IMR-90 (cell line): ENCODE results near the gene GRM8. TPM values are rescaled to one million over a fixed set of nuclear protein-coding genes. Genes with fewer than 3 reads are reported as not detected.

ENCODE experiments used
- ATAC-seq: fragments of 200-7000 bp; cut with Tn5 transposase; 2 replicates; pipeline ENCODE4 v1.9.1; 2020; ENCODE audit warnings: low read depth, mild to moderate bottlenecking, moderate library complexity
- BruUV-seq: library from RNA; stranded (reverse); fragments of 400-500 nt; replicated peaks from 2 replicates; lab custom pipeline; 2021; lab: Mats Ljungman, UMichigan
- CTCF ChIA-PET: fragments of 300-600 bp; formaldehyde crosslinking; extraction: SDS; loops from one replicate; lab custom pipeline; 2021; ENCODE audit warnings: antibody characterized with exemption; lab: Yijun Ruan, JAX
- POLR2A ChIA-PET: fragments of 300-600 bp; sonication (Branson Sonifier 250); formaldehyde crosslinking; loops from one replicate; lab custom pipeline; 2022; ENCODE audit warnings: antibody characterized with exemption; ENCODE audit not compliant: unreplicated experiment; lab: Charles Lee
- DNase-seq: peaks from one replicate; pipeline ENCODE4 v3.0.0; 2013
- H2AFZ ChIP-seq: replicated peaks from 2 replicates; pipeline ENCODE3; 2013; ENCODE audit warnings: low read length, mild to moderate bottlenecking; ENCODE audit not compliant: poor library complexity
- H2AK5ac ChIP-seq: 2 replicates; pipeline ENCODE4 v1.6.1; 2013; ENCODE audit warnings: low read depth, low read length, inconsistent platforms
- H2AK9ac ChIP-seq: replicated peaks from 2 replicates; pipeline ENCODE3; 2013; ENCODE audit warnings: mild to moderate bottlenecking, low read depth, low read length, moderate library complexity; ENCODE audit not compliant: poor library complexity
- H2BK120ac ChIP-seq: 2 replicates; pipeline ENCODE4 v1.6.1; 2013; ENCODE audit warnings: low read depth, low read length, inconsistent platforms
- H2BK15ac ChIP-seq: 3 replicates; pipeline ENCODE4 v1.6.1; 2013; ENCODE audit warnings: low read depth, low read length, inconsistent platforms
- H2BK20ac ChIP-seq: 2 replicates; pipeline ENCODE4 v1.6.1; 2013; ENCODE audit warnings: low read depth, mild to moderate bottlenecking, inconsistent platforms, low read length, moderate library complexity
- H2BK5ac ChIP-seq: 2 replicates; pipeline ENCODE4 v1.6.1; 2013; ENCODE audit warnings: mild to moderate bottlenecking, low read depth, low read length, inconsistent platforms; ENCODE audit not compliant: poor library complexity, severe bottlenecking
- H3K14ac ChIP-seq: replicated peaks from 2 replicates; pipeline ENCODE4 v1.6.1; 2013; ENCODE audit warnings: low read depth, low read length, inconsistent platforms
- H3K18ac ChIP-seq: 2 replicates; pipeline ENCODE4 v1.6.1; 2013; ENCODE audit warnings: low read depth, low read length, control low read depth
- H3K23ac ChIP-seq: 2 replicates; pipeline ENCODE4 v1.6.1; 2013; ENCODE audit warnings: low read depth, low read length, inconsistent platforms
- H3K27ac ChIP-seq: 2 replicates; pipeline ENCODE4 v1.5.1; 2013; ENCODE audit warnings: mild to moderate bottlenecking, control low read depth, low read length; ENCODE audit not compliant: insufficient read depth
- H3K27me3 ChIP-seq: 2 replicates; pipeline ENCODE4 v1.6.1; 2013; ENCODE audit warnings: low read length; ENCODE audit not compliant: control insufficient read depth, insufficient read depth
- H3K36me3 ChIP-seq: 2 replicates; pipeline ENCODE4 v1.6.1; 2013; ENCODE audit warnings: low read length, mixed read lengths; ENCODE audit not compliant: control insufficient read depth, insufficient read depth
- H3K4ac ChIP-seq: 2 replicates; pipeline ENCODE4 v1.6.1; 2013; ENCODE audit warnings: low read depth, low read length, inconsistent platforms
- H3K4me1 ChIP-seq: 2 replicates; pipeline ENCODE4 v1.6.1; 2013; ENCODE audit warnings: low read length, mixed read lengths; ENCODE audit not compliant: control insufficient read depth, insufficient read depth
- H3K4me2 ChIP-seq: 2 replicates; pipeline ENCODE4 v1.6.1; 2013; ENCODE audit warnings: low read depth, mild to moderate bottlenecking, control low read depth, low read length, moderate library complexity
- H3K4me3 ChIP-seq: 2 replicates; pipeline ENCODE4 v1.5.1; 2013; ENCODE audit warnings: low read depth, mild to moderate bottlenecking, control low read depth, low read length, moderate library complexity; ENCODE audit not compliant: insufficient read depth
- H3K56ac ChIP-seq: 2 replicates; pipeline ENCODE4 v1.6.1; 2013; ENCODE audit warnings: low read length, inconsistent platforms; ENCODE audit not compliant: insufficient read depth; ENCODE audit errors: extremely low read depth
- H3K79me1 ChIP-seq, 2 experiments: 2 replicates each; pipeline ENCODE4 v1.6.1; 2013; ENCODE audit warnings: low read length in 2 of 2, inconsistent platforms in 1 of 2, low read depth in 1 of 2
- H3K9ac ChIP-seq: 2 replicates; pipeline ENCODE4 v1.6.1; 2013; ENCODE audit warnings: low read depth, low read length, control low read depth
- H3K9me1 ChIP-seq: 2 replicates; pipeline ENCODE4 v1.6.1; 2013; ENCODE audit warnings: low read length, inconsistent platforms; ENCODE audit not compliant: insufficient read depth
- H3K9me3 ChIP-seq: 2 replicates; pipeline ENCODE4 v1.6.1; 2013; ENCODE audit warnings: low read length; ENCODE audit not compliant: control insufficient read depth, insufficient read depth
- H4K20me1 ChIP-seq: 2 replicates; pipeline ENCODE4 v1.6.1; 2013; ENCODE audit warnings: low read length, inconsistent platforms; ENCODE audit not compliant: insufficient read depth
- H4K5ac ChIP-seq: 2 replicates; pipeline ENCODE4 v1.6.1; 2013; ENCODE audit warnings: mild to moderate bottlenecking, low read depth, low read length, control low read depth
- H4K8ac ChIP-seq, 2 experiments: 2 replicates each; pipeline ENCODE4 v1.6.1; 2013; ENCODE audit warnings: low read depth in 2 of 2, low read length in 2 of 2, control low read depth in 1 of 2, inconsistent platforms in 1 of 2
- H4K91ac ChIP-seq: 2 replicates; pipeline ENCODE4 v1.6.1; 2013; ENCODE audit warnings: low read depth, low read length, inconsistent platforms; ENCODE audit not compliant: insufficient read depth
- BHLHE40 ChIP-seq: fragments of 150-350 bp; IDR thresholded peaks from 2 replicates; pipeline ENCODE4 v1.6.1; 2016; ENCODE audit warnings: mild to moderate bottlenecking, low read depth, low read length
- CEBPB ChIP-seq: IDR thresholded peaks from 2 replicates; pipeline ENCODE4 v1.6.1; 2012; ENCODE audit warnings: low read depth, low read length, improper control_type of control experiment
- CHD1 ChIP-seq: IDR thresholded peaks from 2 replicates; pipeline ENCODE4 v1.6.1; 2012; ENCODE audit warnings: low read depth, low read length, improper control_type of control experiment
- CTCF ChIP-seq: conservative IDR thresholded peaks from 2 replicates; pipeline ENCODE4 v1.5.1; 2012; ENCODE audit warnings: mild to moderate bottlenecking, low read depth, low read length, improper control_type of control experiment
- ELK1 ChIP-seq: fragments of 150-350 bp; IDR thresholded peaks from 2 replicates; pipeline ENCODE4 v1.6.1; 2016; ENCODE audit warnings: low read depth, mild to moderate bottlenecking, low read length, moderate library complexity, borderline replicate concordance
- FOS ChIP-seq: fragments of 150-350 bp; IDR thresholded peaks from 2 replicates; pipeline ENCODE4 v1.6.1; 2016; ENCODE audit warnings: low read depth, low read length
- MAFK ChIP-seq: IDR thresholded peaks from 2 replicates; pipeline ENCODE4 v1.6.1; 2012; ENCODE audit warnings: low read depth, low read length, improper control_type of control experiment
- MAZ ChIP-seq: IDR thresholded peaks from 2 replicates; pipeline ENCODE4 v1.6.1; 2012; ENCODE audit warnings: low read depth, mild to moderate bottlenecking, low read length, improper control_type of control experiment, moderate library complexity, borderline replicate concordance
- MXI1 ChIP-seq: IDR thresholded peaks from 2 replicates; pipeline ENCODE4 v1.6.1; 2012; ENCODE audit warnings: low read depth, mild to moderate bottlenecking, low read length, moderate library complexity, borderline replicate concordance
- POLR2A ChIP-seq: IDR thresholded peaks from 2 replicates; pipeline ENCODE4 v1.6.1; 2012; ENCODE audit warnings: mild to moderate bottlenecking, low read depth, low read length
- RAD21 ChIP-seq: IDR thresholded peaks from 2 replicates; pipeline ENCODE4 v1.6.1; 2012; ENCODE audit warnings: low read length, improper control_type of control experiment
- RCOR1 ChIP-seq: IDR thresholded peaks from 2 replicates; pipeline ENCODE4 v1.6.1; 2012; ENCODE audit warnings: mild to moderate bottlenecking, low read length, improper control_type of control experiment; ENCODE audit not compliant: insufficient replicate concordance
- SMC3 ChIP-seq: fragments of 150-350 bp; IDR thresholded peaks from 2 replicates; pipeline ENCODE4 v1.6.1; 2016; ENCODE audit warnings: low read depth, mild to moderate bottlenecking, antibody characterized with exemption, low read length, moderate library complexity
- USF2 ChIP-seq: fragments of 150-350 bp; IDR thresholded peaks from 2 replicates; pipeline ENCODE4 v1.6.1; 2017; ENCODE audit warnings: mild to moderate bottlenecking, antibody characterized with exemption, low read length, low read depth
- WGBS, 2 experiments: methylation state at CpG; one replicate each; pipeline versions ENCODE4 v1.1.5 to v1.1.7; 2013; ENCODE audit warnings: missing lambda C conversion rate in 2 of 2; ENCODE audit not compliant: insufficient read length in 1 of 2; ENCODE audit errors: extremely low coverage in 2 of 2; 5-methylcytosine and 5-hydroxymethylcytosine counted together
- dilution Hi-C: fragments of 300-500 bp; cut with HindIII; formaldehyde crosslinking; loops from one replicate; pipeline ENCODE4 v1.14.3; 2018; ENCODE audit warnings: low sequenced_read_pairs; ENCODE audit not compliant: unreplicated experiment
- in situ Hi-C: fragments of 300-500 bp; cut with MboI; formaldehyde crosslinking; loops from 3 replicates; pipeline ENCODE4 v1.14.3; 2019; ENCODE audit warnings: low sequenced_read_pairs, inconsistent platforms, mixed read lengths
- intact Hi-C: fragments of 100-400 bp; cut with micrococcal nuclease; formaldehyde crosslinking; loops from 2 replicates; pipeline ENCODE4 v1.10.0; 2022
- polyA plus RNA-seq, 3 experiments: library from polyadenylated mRNA; depleted of rRNA; stranded (reverse); fragments of >200 nt; gene quantifications; 2 replicates each; pipeline ENCODE4 v1.2.3, GENCODE V29; 2012; ENCODE audit warnings: low replicate concordance in 1 of 3
- total RNA-seq: library from RNA; depleted of rRNA; stranded (reverse); fragments of >200 nt; gene quantifications from 2 replicates; pipeline ENCODE4 v1.2.3, GENCODE V29; 2012

GRM8 gene
- total and polyA plus RNA-seq, 2 of the 4 experiments (the other 2 are of a cell fraction): not detected

- Histone ChIP-seq H2AK9ac (peak overlapping the region; percentile 16), H3K23ac (no peak overlapping the region), H3K18ac (no peak overlapping the region), H4K20me1 (no peaks in the 10 kb centered on the region), H4K5ac (no peak overlapping the region), H3K79me1 (no peaks in the 10 kb centered on the region), H3K27me3 (no peaks in the 10 kb centered on the region), H3K4me3 (no peak overlapping the region), H3K27ac (no peak overlapping the region), H3K9me3 (peaks cover 22% of the 10 kb centered on the region), H2AFZ (no peak overlapping the region), H4K8ac (no peak overlapping the region), H2BK15ac (no peak overlapping the region), H3K4me1 (no peaks in the 10 kb centered on the region), H2AK5ac (no peak overlapping the region), H3K4ac (no peak overlapping the region), H3K9ac (no peak overlapping the region), H3K14ac (no peak overlapping the region), H4K91ac (no peak overlapping the region), H3K9me1 (no peaks in the 10 kb centered on the region), H2BK20ac (no peak overlapping the region), H3K56ac (no peak overlapping the region), H2BK120ac (no peak overlapping the region), H2BK5ac (no peak overlapping the region), H3K36me3 (no peaks in the 10 kb centered on the region), H3K4me2 (no peak overlapping the region)
- ATAC-seq (no peak), DNase-seq (no peak)
- WGBS, 2 experiments: 88% methylated on average over 4 of the region's 10 CpGs; no CpG with 5 or more reads in 1 of the 2 experiments
- TF ChIP-seq CTCF (no peak), POLR2A (no peak), RCOR1 (no peak), MAFK (no peak), FOS (no peak), ELK1 (no peak), MXI1 (no peak), USF2 (no peak), BHLHE40 (no peak), CHD1 (no peak), RAD21 (no peak), SMC3 (no peak), CEBPB (no peak), MAZ (no peak)
- in situ Hi-C loops: no loop called here
- BruUV-seq: no TSS peak
- dilution Hi-C loops: no loop called here
- intact Hi-C loops: no loop called here
- ChIA-PET POLR2A (no interaction called here), CTCF (no interaction called here)
Observed at GRCh38 chr7:126685596-126685995, 567.1 kb downstream of the GRM8 start.
